GM12878 (cell line): ENCODE measurements around the gene COMMD10. TPM values are rescaled to one million over a fixed set of nuclear protein-coding genes. Genes with fewer than 3 reads are reported as not detected.

Experiments used
- ATAC-seq: fragments of 200-7000 bp; cut with Tn5 transposase; 3 replicates; pipeline ENCODE4 v1.9.1; 2020; ENCODE audit warnings: mild to moderate bottlenecking, moderate library complexity
- BruUV-seq: library from RNA; stranded (reverse); fragments of 400-500 nt; replicated peaks from 2 replicates; lab custom pipeline; 2021; lab: Mats Ljungman, UMichigan
- CTCF ChIA-PET: fragments of 300-600 bp; sonication (Branson Sonifier 250); formaldehyde crosslinking; extraction: SDS; loops from one replicate; lab custom pipeline; 2021; ENCODE audit warnings: inconsistent platforms; lab: Yijun Ruan, JAX
- POLR2A ChIA-PET: fragments of 350-600 bp; formaldehyde crosslinking; extraction: SDS; loops from one replicate; lab custom pipeline; 2021; ENCODE audit warnings: inconsistent platforms; lab: Charles Lee
- RAD21 ChIA-PET: fragments of 300-600 bp; sonication (Branson Sonifier 250); formaldehyde crosslinking; loops from one replicate; lab custom pipeline; 2023; ENCODE audit warnings: antibody characterized with exemption; ENCODE audit not compliant: unreplicated experiment; lab: Charles Lee
- SMC1A ChIA-PET: fragments of 300-600 bp; sonication (Branson Sonifier 250); formaldehyde crosslinking; loops from one replicate; lab custom pipeline; 2023; ENCODE audit not compliant: unreplicated experiment, uncharacterized antibody; lab: Charles Lee
- DNase-seq: peaks from one replicate; pipeline ENCODE4 v3.0.0-alpha.2; 2011; ENCODE audit warnings: low read depth, low spot score
- FAIRE-seq: peaks from 3 replicates; lab custom pipeline; 2011; peaks lifted over from hg19 to GRCh38; lab: Jason Lieb, UNC
- H2AFZ ChIP-seq: 2 replicates; pipeline ENCODE4 v1.6.0; 2011; ENCODE audit warnings: low read depth, low read length, control low read depth; ENCODE audit not compliant: control insufficient read depth
- H3K27ac ChIP-seq: 2 replicates; pipeline ENCODE4 v1.5.1; 2011; ENCODE audit warnings: control low read depth; ENCODE audit not compliant: control insufficient read depth, insufficient read depth
- H3K27me3 ChIP-seq, 2 experiments: replicated peaks in 1 of 2; 2 replicates each; pipeline versions ENCODE4 v1.6.0 to v1.6.1; 2011; ENCODE audit warnings: low read length in 1 of 2; ENCODE audit not compliant: control insufficient read depth in 2 of 2, insufficient read depth in 2 of 2
- H3K36me3 ChIP-seq, 2 experiments: 2 replicates each; pipeline ENCODE4 v1.5.1; 2011; ENCODE audit warnings: low read length in 1 of 2; ENCODE audit not compliant: control insufficient read depth in 2 of 2, insufficient read depth in 2 of 2
- H3K4me1 ChIP-seq: 2 replicates; pipeline ENCODE4 v1.6.1; 2011; ENCODE audit warnings: mild to moderate bottlenecking, low read length, moderate library complexity, mixed read lengths; ENCODE audit not compliant: control insufficient read depth, insufficient read depth
- H3K4me2 ChIP-seq: 2 replicates; pipeline ENCODE4 v1.6.0; 2011; ENCODE audit warnings: control low read depth; ENCODE audit not compliant: control insufficient read depth, insufficient read depth
- H3K4me3 ChIP-seq: fragments of 200-600 bp; sonication (generic); 2 replicates; pipeline ENCODE4 v1.5.1; 2016
- H3K79me2 ChIP-seq: 2 replicates; pipeline ENCODE4 v1.6.0; 2011; ENCODE audit warnings: low read length; ENCODE audit not compliant: control insufficient read depth, insufficient read depth
- H3K9ac ChIP-seq: 2 replicates; pipeline ENCODE4 v1.8.0; 2011; ENCODE audit warnings: low read length, control low read depth, mixed read lengths; ENCODE audit not compliant: control insufficient read depth, insufficient read depth
- H3K9me3 ChIP-seq: replicated peaks from 3 replicates; pipeline ENCODE4 v1.5.1; 2011; ENCODE audit warnings: mild to moderate bottlenecking, low read length; ENCODE audit not compliant: control insufficient read depth, insufficient read depth
- H4K20me1 ChIP-seq: 2 replicates; pipeline ENCODE4 v1.6.0; 2011; ENCODE audit not compliant: control insufficient read depth, insufficient read depth
- BCL11A ChIP-seq: IDR thresholded peaks from 2 replicates; pipeline ENCODE4 v1.6.1; 2011; ENCODE audit warnings: low read depth, low read length
- BMI1 ChIP-seq: fragments of 450-650 bp; IDR thresholded peaks from 2 replicates; pipeline ENCODE4 v1.6.1; 2016; ENCODE audit warnings: mild to moderate bottlenecking, moderate library complexity, borderline replicate concordance
- BRCA1 ChIP-seq: IDR thresholded peaks from 2 replicates; pipeline ENCODE4 v1.6.1; 2011; ENCODE audit warnings: low read depth, low read length, improper control_type of control experiment
- DPF2 ChIP-seq: fragments of 450-650 bp; IDR thresholded peaks from 2 replicates; pipeline ENCODE4 v1.6.1; 2017; ENCODE audit warnings: mild to moderate bottlenecking
- EED ChIP-seq: sonication (generic); IDR thresholded peaks from 2 replicates; pipeline ENCODE4 v1.6.1; 2016; ENCODE audit warnings: antibody characterized with exemption, low read depth
- EP300 ChIP-seq, 2 experiments: fragments of 150-350 bp in 1 of 2; IDR thresholded peaks; 2 replicates each; pipeline ENCODE4 v1.6.1; 2011 to 2012; ENCODE audit warnings: low read depth in 2 of 2, low read length in 2 of 2, borderline replicate concordance in 1 of 2, improper control_type of control experiment in 1 of 2, inconsistent platforms in 1 of 2; ENCODE audit not compliant: control insufficient read depth in 1 of 2
- IKZF1 ChIP-seq: fragments of 450-650 bp; conservative IDR thresholded peaks from 2 replicates; pipeline ENCODE4 v1.6.1; 2017; ENCODE audit warnings: antibody characterized with exemption, mild to moderate bottlenecking
- JUNB ChIP-seq: IDR thresholded peaks from 2 replicates; pipeline ENCODE4 v1.6.1; 2016; ENCODE audit warnings: antibody characterized with exemption, mild to moderate bottlenecking
- KAT2A ChIP-seq: conservative IDR thresholded peaks from 2 replicates; pipeline ENCODE4 v1.6.1; 2011; ENCODE audit warnings: low read depth, low read length; ENCODE audit not compliant: control insufficient read depth
- NBN ChIP-seq: fragments of 450-650 bp; IDR thresholded peaks from 2 replicates; pipeline ENCODE4 v1.6.1; 2016
- NFYA ChIP-seq: IDR thresholded peaks from 2 replicates; pipeline ENCODE4 v1.6.1; 2011; ENCODE audit warnings: low read depth, mild to moderate bottlenecking, low read length, improper control_type of control experiment, borderline replicate concordance
- NRF1 ChIP-seq: conservative IDR thresholded peaks from 2 replicates; pipeline ENCODE4 v1.6.1; 2011; ENCODE audit warnings: mild to moderate bottlenecking, low read depth, low read length, improper control_type of control experiment
- POLR2A ChIP-seq: IDR thresholded peaks from 2 replicates; pipeline ENCODE4 v1.6.1; 2011; ENCODE audit warnings: low read depth, mild to moderate bottlenecking, low read length
- RCOR1 ChIP-seq: conservative IDR thresholded peaks from 2 replicates; pipeline ENCODE4 v1.6.1; 2012; ENCODE audit warnings: low read depth, low read length, improper control_type of control experiment
- SPI1 ChIP-seq: IDR thresholded peaks from 2 replicates; pipeline ENCODE4 v1.6.1; 2011; ENCODE audit warnings: low read depth, mild to moderate bottlenecking, low read length, moderate library complexity, borderline replicate concordance; ENCODE audit not compliant: insufficient read depth
- SRF ChIP-seq, 2 experiments: IDR thresholded peaks; 2 replicates each; pipeline ENCODE4 v1.6.1; 2011; ENCODE audit warnings: low read depth in 2 of 2, low read length in 2 of 2, mild to moderate bottlenecking in 1 of 2, moderate library complexity in 1 of 2
- ZNF217 ChIP-seq: fragments of 450-650 bp; IDR thresholded peaks from 2 replicates; pipeline ENCODE4 v1.6.1; 2017; ENCODE audit warnings: antibody characterized with exemption, mild to moderate bottlenecking
- ZZZ3 ChIP-seq: IDR thresholded peaks from 2 replicates; pipeline ENCODE4 v1.6.1; 2011; ENCODE audit warnings: low read depth; ENCODE audit not compliant: control insufficient read depth, insufficient read length
- WGBS: methylation state at CpG from one replicate; pipeline ENCODE4 v1.1.6; 2016; ENCODE audit warnings: low lambda C conversion rate; ENCODE audit not compliant: insufficient replicate concordance, insufficient coverage; ENCODE audit errors: missing lambda C conversion rate; 5-methylcytosine and 5-hydroxymethylcytosine counted together
- in situ Hi-C: fragments of 300-500 bp; cut with MboI; formaldehyde crosslinking; loops from 9 replicates; pipeline ENCODE4 v1.14.3; 2018; ENCODE audit warnings: mixed read lengths
- intact Hi-C: fragments of 100-400 bp; cut with micrococcal nuclease; formaldehyde crosslinking; loops from one replicate; pipeline ENCODE4 v1.14.2; 2022; ENCODE audit not compliant: unreplicated experiment
- polyA plus RNA-seq, 11 experiments: library from polyadenylated mRNA; depleted of rRNA in 4 of 11; unstranded in 6 of 11; stranded (reverse) in 5 of 11; fragments of >200 nt; fragmentation: Nextera tagmentation in 4 of 11; fragmentation: Illumina TruSeq in 1 of 11; extraction: Ambion mirVana in 4 of 11; extraction: Trizol in 1 of 11; gene quantifications; 1 replicate in 1 of 11; 2 replicates in 10 of 11; pipeline versions ENCODE4 v1.2.1 to v1.2.3, GENCODE V29; 2011 to 2016; ENCODE audit warnings: inconsistent platforms in 2 of 11, missing spikeins in 2 of 11, low read depth in 1 of 11
- total RNA-seq, 4 experiments: library from RNA; depleted of rRNA in 3 of 4; stranded (reverse); fragments of >200 nt in 3 of 4; fragmentation: Illumina TruSeq in 1 of 4; extraction: Trizol in 1 of 4; gene quantifications; 2 replicates each; pipeline versions ENCODE4 v1.2.1 to v1.2.3, GENCODE V29; 2013 to 2021
- TF ChIP-seq, protein P1 (sequence below): fragments of 450-650 bp; IDR thresholded peaks from 2 replicates; pipeline ENCODE4 v1.6.1; 2018; ENCODE audit warnings: borderline replicate concordance, mild to moderate bottlenecking; ENCODE audit not compliant: partially characterized antibody
- TF ChIP-seq, protein P2 (sequence below): fragments of 450-650 bp; formaldehyde crosslinking; IDR thresholded peaks from 2 replicates; pipeline ENCODE4 v1.5.0; 2022; ENCODE audit warnings: mild to moderate bottlenecking, missing genetic modification characterization

COMMD10 gene
- total and polyA plus RNA-seq, 10 of the 15 experiments (the other 5 are each of a cell fraction or from before 2014, with no cell fraction given): 19.6 to 98.7 (median 28.0) TPM

DNA sequence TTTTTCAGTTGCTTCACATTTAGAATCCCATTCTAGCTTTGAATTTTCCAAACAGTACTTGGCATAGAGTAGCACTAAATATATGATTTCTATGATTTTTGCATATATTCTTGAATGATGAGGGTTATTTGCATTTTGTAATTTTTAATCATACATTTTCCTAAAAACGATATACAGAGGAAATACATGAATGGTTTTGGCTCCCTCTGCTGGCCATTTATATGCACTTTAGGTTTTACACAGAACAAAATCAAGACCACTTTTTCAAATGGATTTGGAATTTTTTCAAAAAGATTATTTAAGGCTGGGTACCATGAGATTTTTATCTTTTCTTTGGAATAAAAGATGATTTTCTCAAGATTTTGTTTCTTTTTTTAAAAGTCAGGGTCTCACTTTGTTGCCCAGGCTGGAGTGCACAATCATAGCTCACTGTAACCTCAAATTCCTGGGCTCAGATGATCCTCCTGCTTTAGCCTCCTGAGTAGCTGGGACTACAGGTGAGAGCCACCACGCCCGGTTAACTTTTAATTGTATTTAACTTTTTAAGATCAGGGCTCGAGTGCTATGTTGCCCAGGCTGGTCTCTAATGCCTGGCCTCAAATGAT is 16.7 kb upstream of the COMMD10 start (continued):
- TF ChIP-seq, protein P1, sequence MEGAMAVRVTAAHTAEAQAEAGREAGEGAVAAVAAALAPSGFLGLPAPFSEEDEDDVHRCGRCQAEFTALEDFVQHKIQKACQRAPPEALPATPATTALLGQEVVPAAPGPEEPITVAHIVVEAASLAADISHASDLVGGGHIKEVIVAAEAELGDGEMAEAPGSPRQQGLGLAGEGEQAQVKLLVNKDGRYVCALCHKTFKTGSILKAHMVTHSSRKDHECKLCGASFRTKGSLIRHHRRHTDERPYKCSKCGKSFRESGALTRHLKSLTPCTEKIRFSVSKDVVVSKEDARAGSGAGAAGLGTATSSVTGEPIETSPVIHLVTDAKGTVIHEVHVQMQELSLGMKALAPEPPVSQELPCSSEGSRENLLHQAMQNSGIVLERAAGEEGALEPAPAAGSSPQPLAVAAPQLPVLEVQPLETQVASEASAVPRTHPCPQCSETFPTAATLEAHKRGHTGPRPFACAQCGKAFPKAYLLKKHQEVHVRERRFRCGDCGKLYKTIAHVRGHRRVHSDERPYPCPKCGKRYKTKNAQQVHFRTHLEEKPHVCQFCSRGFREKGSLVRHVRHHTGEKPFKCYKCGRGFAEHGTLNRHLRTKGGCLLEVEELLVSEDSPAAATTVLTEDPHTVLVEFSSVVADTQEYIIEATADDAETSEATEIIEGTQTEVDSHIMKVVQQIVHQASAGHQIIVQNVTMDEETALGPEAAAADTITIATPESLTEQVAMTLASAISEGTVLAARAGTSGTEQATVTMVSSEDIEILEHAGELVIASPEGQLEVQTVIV: no peak
- TF ChIP-seq DPF2: no peak
- TF ChIP-seq RCOR1: no peak
- no peak for TF ChIP-seq POLR2A
- no peak for TF ChIP-seq ZZZ3
- no peak for TF ChIP-seq EED
- TF ChIP-seq NFYA: no peak
- TF ChIP-seq BRCA1: no peak
- TF ChIP-seq NRF1: no peak

DNA sequence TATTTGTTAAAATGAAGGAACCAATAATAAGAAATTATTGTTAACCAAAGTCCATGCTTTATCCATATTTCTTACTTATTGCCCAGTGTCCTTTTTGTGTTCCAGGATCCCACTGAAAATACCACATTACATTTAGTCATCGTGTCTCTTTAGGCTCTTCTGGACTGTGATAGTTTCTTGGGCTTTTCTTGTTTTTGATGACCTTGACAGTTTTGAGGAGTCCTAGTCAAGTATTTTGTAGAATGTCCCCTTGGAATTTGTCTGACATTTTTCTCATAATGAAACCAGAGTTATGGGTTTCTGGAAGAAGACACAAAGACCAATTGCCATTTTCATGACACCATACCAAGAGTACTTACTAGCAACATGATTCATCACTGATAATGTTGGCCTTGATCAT is 13.6 kb upstream of the COMMD10 start:
- Histone ChIP-seq H2AFZ (no peak overlapping the region), H3K9me3 (no peaks in the 10 kb centered on the region), H3K4me1 (peaks cover 10% of the 10 kb centered on the region), H3K79me2 (no peaks in the 10 kb centered on the region), H3K27ac (no peak overlapping the region), H3K4me2 (no peak overlapping the region), H3K9ac (no peak overlapping the region), H3K4me3 (no peak overlapping the region), H4K20me1 (no peaks in the 10 kb centered on the region), H3K36me3 (no peaks in the 10 kb centered on the region), H3K27me3 (peaks cover 2 to 3% of the 10 kb centered on the region in 2 experiments; a peak in 3 of 4 replicates)
- CTCF ChIA-PET: no interaction called here
- FAIRE-seq: no peak
- ATAC-seq: no peak
- in situ Hi-C loops (loop anchor here (25.0 kb wide), 1 partner anchor 234 kb away; the partner anchor contains the start of genes AP3S1 and ATG12), intact Hi-C loops (loop anchor here (10.0 kb wide), 1 partner anchor 526 kb away; the partner anchor contains the start of gene FEM1C)
- POLR2A ChIA-PET: no interaction called here
- 50% methylated on average over 1 of the region's 1 CpG for WGBS
- SMC1A ChIA-PET: interaction anchor here (1.4 to 3.8 kb wide), 2 partner anchors 434 to 436 kb away, joined by 4 to 18 read pairs; no protein-coding TSS in a partner anchor
- BruUV-seq: no TSS peak
- DNase-seq: no peak
- RAD21 ChIA-PET: no interaction called here
- TF ChIP-seq EP300 (IDR thresholded peaks at IDR 0.05; ENCODE audit: borderline replicate concordance in 1 of 2, control insufficient read depth in 1 of 2, low read depth in 2 of 2, low read length in 2 of 2) (no peak), BMI1 (no peak), SRF (IDR thresholded peaks at IDR 0.05; ENCODE audit: low read depth in 2 of 2, low read length in 2 of 2) (no peak), SPI1 (no peak), NBN (no peak), IKZF1 (no peak), JUNB (no peak), ZNF217 (no peak), BCL11A (no peak), KAT2A (no peak)
- TF ChIP-seq, protein P2, sequence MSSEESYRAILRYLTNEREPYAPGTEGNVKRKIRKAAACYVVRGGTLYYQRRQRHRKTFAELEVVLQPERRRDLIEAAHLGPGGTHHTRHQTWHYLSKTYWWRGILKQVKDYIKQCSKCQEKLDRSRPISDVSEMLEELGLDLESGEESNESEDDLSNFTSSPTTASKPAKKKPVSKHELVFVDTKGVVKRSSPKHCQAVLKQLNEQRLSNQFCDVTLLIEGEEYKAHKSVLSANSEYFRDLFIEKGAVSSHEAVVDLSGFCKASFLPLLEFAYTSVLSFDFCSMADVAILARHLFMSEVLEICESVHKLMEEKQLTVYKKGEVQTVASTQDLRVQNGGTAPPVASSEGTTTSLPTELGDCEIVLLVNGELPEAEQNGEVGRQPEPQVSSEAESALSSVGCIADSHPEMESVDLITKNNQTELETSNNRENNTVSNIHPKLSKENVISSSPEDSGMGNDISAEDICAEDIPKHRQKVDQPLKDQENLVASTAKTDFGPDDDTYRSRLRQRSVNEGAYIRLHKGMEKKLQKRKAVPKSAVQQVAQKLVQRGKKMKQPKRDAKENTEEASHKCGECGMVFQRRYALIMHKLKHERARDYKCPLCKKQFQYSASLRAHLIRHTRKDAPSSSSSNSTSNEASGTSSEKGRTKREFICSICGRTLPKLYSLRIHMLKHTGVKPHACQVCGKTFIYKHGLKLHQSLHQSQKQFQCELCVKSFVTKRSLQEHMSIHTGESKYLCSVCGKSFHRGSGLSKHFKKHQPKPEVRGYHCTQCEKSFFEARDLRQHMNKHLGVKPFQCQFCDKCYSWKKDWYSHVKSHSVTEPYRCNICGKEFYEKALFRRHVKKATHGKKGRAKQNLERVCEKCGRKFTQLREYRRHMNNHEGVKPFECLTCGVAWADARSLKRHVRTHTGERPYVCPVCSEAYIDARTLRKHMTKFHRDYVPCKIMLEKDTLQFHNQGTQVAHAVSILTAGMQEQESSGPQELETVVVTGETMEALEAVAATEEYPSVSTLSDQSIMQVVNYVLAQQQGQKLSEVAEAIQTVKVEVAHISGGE (CRISPR knock-in tag): no peak
